HFF-Myc (cell line): Measurements from ENCODE around the gene YY1.
"Not testable (repeated sequence)": the region's sequence is repeated elsewhere in the genome, so short reads cannot be mapped to it uniquely, and the experiment has no call there.

Experiments used
- DNase-seq: peaks from one replicate; pipeline ENCODE4 v3.0.0-alpha.2; 2011; ENCODE audit warnings: low read depth; ENCODE audit errors: extremely low read depth
- H3K4me3 ChIP-seq: replicated peaks from 2 replicates; pipeline ENCODE4 v1.5.1; 2011; ENCODE audit warnings: low read depth, mild to moderate bottlenecking, control low read depth, low read length
- CTCF ChIP-seq: IDR thresholded peaks from 2 replicates; pipeline ENCODE4 v1.5.1; 2012; ENCODE audit warnings: mild to moderate bottlenecking, low read depth, low read length, control low read depth; ENCODE audit errors: missing control alignments

The YY1 gene

GRCh38 chr14:100285021-100285912 is 46.3 kb downstream of the YY1 start:
- H3K4me3 ChIP-seq: peak overlapping the region; percentile 56
- peak; percentile 75 for TF ChIP-seq CTCF
- DNase-seq: no peak

DNA sequence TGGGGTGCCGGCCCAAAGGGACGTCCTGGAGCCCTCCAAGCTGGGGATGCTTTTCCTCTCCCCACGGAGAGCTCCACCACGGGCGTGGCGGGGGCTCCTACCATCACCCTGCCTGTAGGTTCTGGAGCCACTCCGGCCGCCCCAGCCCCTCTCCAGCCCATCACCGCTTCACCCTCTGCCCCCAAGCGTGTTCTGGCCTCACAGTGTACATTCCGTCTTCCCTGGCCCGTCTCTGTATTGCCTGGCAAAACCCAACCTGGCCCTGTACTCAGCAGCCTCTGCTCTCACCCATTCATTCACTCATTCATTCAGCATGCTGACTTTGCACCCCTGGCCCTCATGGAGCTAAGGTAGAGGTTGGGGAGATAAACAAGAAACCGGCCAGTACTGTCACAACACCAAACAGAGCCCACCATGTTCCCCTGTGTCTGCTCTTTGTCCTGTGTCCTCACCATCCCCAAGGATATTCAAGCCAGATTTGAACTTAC is 47.0 kb downstream of the YY1 start:
- TF ChIP-seq CTCF: no peak
- H3K4me3 ChIP-seq: peak overlapping the region; percentile 56
- no peak for DNase-seq

DNA sequence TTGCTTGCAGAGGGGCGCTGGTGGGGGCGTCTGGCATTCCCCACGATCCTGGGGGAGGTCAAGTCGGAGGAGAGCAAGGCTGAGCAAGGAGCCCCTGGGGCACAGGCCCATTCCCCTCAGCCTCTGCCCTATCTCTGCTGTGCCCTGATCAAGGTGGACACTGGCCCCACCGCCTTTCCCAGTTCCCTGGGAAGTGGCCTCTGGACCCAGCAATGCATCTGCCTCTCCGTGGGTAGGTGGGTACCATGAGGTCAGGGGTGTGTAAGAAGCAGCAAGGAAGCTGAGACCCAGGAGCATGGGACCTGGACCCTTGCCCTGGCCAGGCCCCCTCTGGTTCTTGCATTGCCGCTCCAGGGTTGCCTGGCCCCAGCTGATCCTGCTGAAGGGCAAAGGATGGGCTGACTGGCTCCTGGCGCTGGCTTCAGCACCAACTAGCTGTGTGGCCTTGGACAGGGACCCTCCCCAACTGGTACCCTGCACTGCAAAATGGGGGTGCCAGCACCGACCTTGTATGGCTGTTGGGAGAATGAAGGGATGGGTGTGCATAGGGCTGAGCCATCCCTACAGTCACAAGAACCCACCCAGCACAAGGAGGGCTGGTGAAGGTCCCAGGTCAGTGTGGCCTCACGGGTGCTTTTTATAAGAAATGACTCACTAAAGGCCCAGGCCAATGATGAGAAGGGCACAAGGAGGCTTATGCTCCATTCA is 47.7 kb downstream of the YY1 start:
- DNase-seq: no peak
- no peak for TF ChIP-seq CTCF
- H3K4me3 ChIP-seq: no peak overlapping the region

GRCh38 chr14:100287202-100287997 is 48.5 kb downstream of the YY1 start:
- no peak overlapping the region for H3K4me3 ChIP-seq
- no peak for DNase-seq
- no peak for TF ChIP-seq CTCF

DNA sequence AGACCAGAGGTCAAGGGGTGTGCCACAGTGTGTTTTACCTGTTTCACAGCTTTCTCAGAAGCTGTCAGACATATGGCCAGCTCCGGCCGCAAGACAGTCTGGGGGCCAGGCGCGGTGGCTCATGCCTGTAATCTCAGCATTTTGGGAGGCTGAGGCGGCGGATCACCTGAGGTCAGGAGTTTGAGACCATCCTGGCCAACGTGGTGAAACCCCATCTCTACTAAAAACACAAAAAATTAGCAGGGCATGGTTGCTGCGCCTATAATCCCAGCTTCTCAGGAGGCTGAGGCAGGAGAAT is 49.0 kb downstream of the YY1 start:
- H3K4me3 ChIP-seq, DNase-seq: not testable (repeated sequence)

DNA sequence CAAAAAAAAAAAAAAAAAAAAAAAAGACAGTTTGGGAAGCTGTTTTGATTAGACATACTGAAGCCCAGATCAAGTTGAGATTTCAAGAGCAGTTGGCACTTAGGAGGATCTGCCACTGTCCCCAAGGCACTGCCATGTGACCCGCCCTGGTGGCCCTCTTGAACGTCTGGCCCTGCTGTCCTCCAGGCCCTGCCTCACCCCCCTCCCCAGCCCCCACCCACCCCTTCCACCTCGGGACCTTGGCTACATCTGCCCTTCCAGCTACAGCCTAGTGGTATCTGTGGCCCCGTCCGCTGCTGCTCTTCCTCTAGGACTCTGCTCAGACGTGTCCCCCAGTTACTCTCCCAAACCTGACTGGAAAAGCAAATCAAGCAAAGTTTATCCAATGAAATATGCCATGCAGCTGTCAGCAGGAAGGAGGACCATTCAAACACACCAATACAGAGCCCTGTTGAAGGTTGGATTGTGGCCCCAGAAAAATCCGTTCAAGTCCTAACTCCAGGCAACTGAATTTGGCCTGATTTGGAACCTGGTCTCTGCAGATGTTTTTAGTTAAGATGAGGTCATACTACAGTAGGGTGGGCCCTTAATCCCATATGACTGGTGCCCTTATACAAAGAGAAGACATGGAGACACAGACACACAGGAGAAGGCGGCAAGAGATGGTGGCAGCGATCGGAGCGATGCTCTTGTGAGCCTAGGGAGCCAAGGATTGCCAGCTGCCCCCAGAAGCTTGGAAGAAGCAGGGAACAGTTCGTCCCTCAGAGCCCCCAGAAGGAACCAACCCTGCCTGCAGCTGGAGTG is 49.6 kb downstream of the YY1 start:
- no peak for TF ChIP-seq CTCF
- no peak overlapping the region for H3K4me3 ChIP-seq
- peak; percentile 45 for DNase-seq
